ENCODE measurements around the gene KCNH8. TPM values are rescaled to one million over a fixed set of nuclear protein-coding genes. Genes with fewer than 3 reads are reported as not detected.

KCNH8 gene
- total RNA-seq, 1 donor, result not detected

- no peak for TF ChIP-seq CTCF (IDR thresholded peaks at IDR 0.05; ENCODE audit: insufficient read depth, low read length)
Measured at GRCh38 chr3:19293295-19293694, 145.0 kb downstream of the KCNH8 start.

GRCh38 chr3:19295208-19295607 lies 146.9 kb downstream of the KCNH8 start:
- no peak overlapping the region for H3K4me3 ChIP-seq (ENCODE audit: low read depth, low read length)
- TF ChIP-seq CTCF (IDR thresholded peaks at IDR 0.05; ENCODE audit: insufficient read depth, low read length), result no peak
- no peak for DNase-seq (ENCODE audit: low read depth)

More at GRCh38 chr3:19293295-19293694, 145.0 kb downstream of the KCNH8 start:
- H3K4me3 ChIP-seq (ENCODE audit: low read depth, low read length), result no peak overlapping the region
- no peak for DNase-seq (ENCODE audit: low read depth)

GRCh38 chr3:19331931-19332330 lies 183.6 kb downstream of the KCNH8 start:
- no peak overlapping the region for H3K4me3 ChIP-seq (ENCODE audit: low read depth, low read length)
- no peak for TF ChIP-seq CTCF (IDR thresholded peaks at IDR 0.05; ENCODE audit: insufficient read depth, low read length)
- no peak for DNase-seq (ENCODE audit: low read depth)

- H3K4me3 ChIP-seq (ENCODE audit: low read depth, low read length), result no peak overlapping the region
- DNase-seq (ENCODE audit: low read depth), result no peak
- no peak for TF ChIP-seq CTCF (IDR thresholded peaks at IDR 0.05; ENCODE audit: insufficient read depth, low read length)
Measured at GRCh38 chr3:19334120-19334519, 185.8 kb downstream of the KCNH8 start.

GRCh38 chr3:19338769-19339168 lies 190.5 kb downstream of the KCNH8 start:
- TF ChIP-seq CTCF (IDR thresholded peaks at IDR 0.05; ENCODE audit: insufficient read depth, low read length), result no peak
- no peak overlapping the region for H3K4me3 ChIP-seq (ENCODE audit: low read depth, low read length)
- DNase-seq (ENCODE audit: low read depth), result no peak

- DNase-seq (ENCODE audit: low read depth), result no peak
- no peak overlapping the region for H3K4me3 ChIP-seq (ENCODE audit: low read depth, low read length)
- TF ChIP-seq CTCF (IDR thresholded peaks at IDR 0.05; ENCODE audit: insufficient read depth, low read length), result no peak
Measured at GRCh38 chr3:19342389-19342788, 194.1 kb downstream of the KCNH8 start.

GRCh38 chr3:19346759-19347158 lies 198.4 kb downstream of the KCNH8 start:
- H3K4me3 ChIP-seq (ENCODE audit: low read depth, low read length), result no peak overlapping the region
- DNase-seq (ENCODE audit: low read depth), result no peak
- TF ChIP-seq CTCF (IDR thresholded peaks at IDR 0.05; ENCODE audit: insufficient read depth, low read length), result no peak
